Measurements from ENCODE around the gene EHF.

Gene EHF

DNA sequence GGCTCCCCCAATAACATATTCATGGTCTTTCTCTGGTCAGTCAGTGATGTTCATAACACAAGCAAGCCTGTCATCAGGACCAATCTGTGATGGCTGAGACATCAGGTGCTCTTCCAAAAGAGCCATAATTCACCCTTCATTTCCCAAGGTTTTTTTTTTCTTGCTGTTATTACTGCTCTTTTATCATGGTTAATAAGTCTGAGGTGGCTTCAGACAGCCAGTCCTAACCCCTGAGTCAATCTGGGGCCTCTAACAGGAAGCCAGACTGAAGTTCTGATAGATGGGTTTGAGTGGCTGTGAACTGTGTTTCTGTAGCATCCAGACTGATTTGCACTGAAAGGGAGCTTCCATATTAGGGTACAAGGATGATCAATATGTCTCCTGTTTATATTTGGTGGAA, 8.8 kb downstream of the EHF start:
- H3K4me3 ChIP-seq (ENCODE audit: low read length) = peak overlapping the region; percentile 92
- no peak for DNase-seq (ENCODE audit: low read depth)
- TF ChIP-seq, protein P1, sequence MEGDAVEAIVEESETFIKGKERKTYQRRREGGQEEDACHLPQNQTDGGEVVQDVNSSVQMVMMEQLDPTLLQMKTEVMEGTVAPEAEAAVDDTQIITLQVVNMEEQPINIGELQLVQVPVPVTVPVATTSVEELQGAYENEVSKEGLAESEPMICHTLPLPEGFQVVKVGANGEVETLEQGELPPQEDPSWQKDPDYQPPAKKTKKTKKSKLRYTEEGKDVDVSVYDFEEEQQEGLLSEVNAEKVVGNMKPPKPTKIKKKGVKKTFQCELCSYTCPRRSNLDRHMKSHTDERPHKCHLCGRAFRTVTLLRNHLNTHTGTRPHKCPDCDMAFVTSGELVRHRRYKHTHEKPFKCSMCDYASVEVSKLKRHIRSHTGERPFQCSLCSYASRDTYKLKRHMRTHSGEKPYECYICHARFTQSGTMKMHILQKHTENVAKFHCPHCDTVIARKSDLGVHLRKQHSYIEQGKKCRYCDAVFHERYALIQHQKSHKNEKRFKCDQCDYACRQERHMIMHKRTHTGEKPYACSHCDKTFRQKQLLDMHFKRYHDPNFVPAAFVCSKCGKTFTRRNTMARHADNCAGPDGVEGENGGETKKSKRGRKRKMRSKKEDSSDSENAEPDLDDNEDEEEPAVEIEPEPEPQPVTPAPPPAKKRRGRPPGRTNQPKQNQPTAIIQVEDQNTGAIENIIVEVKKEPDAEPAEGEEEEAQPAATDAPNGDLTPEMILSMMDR (IDR thresholded peaks at IDR 0.05; ENCODE audit: insufficient read depth, low read depth, low read length, missing control alignments) = no peak

DNA sequence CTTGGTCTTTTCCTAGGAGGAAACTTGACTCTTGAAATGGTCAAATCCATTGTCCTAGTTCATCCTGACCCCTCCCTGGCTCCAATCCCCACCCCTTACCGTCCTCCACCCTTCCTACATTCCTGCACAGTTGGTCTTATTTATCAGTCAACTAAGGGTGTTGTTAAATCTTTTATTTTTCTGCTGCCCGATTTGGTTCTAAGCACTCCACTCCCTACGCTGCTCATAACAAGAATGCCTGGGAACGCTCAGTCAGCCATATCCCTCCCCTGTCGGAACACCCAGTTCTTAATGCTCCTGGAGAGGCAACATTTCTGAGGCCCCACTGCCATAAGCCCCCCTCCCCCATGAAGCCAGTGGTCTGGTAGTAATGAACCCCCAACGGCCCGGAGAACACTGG, 9.7 kb downstream of the EHF start:
- TF ChIP-seq, protein P1 (IDR thresholded peaks at IDR 0.05; ENCODE audit: insufficient read depth, low read depth, low read length, missing control alignments) = no peak
- DNase-seq (ENCODE audit: low read depth) = no peak

DNA sequence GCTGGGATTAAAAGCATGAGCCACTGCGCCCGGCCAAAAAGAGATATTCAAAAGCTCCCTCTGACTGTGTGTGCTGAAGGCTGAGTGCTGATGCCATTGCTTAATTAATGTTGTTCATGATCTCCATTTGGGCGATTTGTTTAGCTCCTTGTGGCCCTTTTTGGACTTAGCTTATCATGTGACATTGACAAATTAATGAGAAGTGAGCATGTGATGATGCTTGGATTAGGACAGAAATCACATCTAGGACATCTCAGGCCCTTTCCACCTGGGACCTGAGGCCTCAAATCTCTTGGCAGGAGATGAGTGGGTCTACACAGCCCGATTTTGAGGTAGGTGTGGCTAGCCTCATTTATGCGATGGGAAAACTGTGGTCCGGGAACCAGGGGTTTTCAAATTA, 10.4 kb downstream of the EHF start:
- TF ChIP-seq, protein P1 (IDR thresholded peaks at IDR 0.05; ENCODE audit: insufficient read depth, low read depth, low read length, missing control alignments) = no peak
- DNase-seq (ENCODE audit: low read depth) = no peak
- H3K4me3 ChIP-seq (ENCODE audit: low read length) = peak overlapping the region; percentile 92

More for the DNA sequence above, 9.7 kb downstream of the EHF start:
- H3K4me3 ChIP-seq (ENCODE audit: low read length) = peak overlapping the region; percentile 92

DNA sequence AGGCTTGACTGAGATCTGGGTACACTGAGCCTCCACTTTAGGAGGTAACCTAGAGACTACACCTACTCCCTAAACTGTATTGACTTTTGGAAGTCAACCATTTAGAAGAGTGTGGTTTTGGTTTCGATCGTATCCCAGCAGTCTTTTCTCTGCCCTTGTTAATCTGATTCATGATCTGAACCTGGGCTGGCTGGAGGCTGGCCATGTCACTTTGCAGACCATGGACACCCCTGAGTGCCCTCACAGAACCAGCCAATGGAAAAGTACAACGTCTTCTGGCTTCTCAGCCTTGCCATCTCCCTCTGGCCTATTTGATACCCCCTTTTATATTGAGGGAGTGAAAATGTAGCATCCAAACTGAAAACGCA, 10.8 kb downstream of the EHF start:
- peak overlapping the region; percentile 92 for H3K4me3 ChIP-seq (ENCODE audit: low read length)
- TF ChIP-seq, protein P1 (IDR thresholded peaks at IDR 0.05; ENCODE audit: insufficient read depth, low read depth, low read length, missing control alignments) = no peak
- DNase-seq (ENCODE audit: low read depth) = no peak

DNA sequence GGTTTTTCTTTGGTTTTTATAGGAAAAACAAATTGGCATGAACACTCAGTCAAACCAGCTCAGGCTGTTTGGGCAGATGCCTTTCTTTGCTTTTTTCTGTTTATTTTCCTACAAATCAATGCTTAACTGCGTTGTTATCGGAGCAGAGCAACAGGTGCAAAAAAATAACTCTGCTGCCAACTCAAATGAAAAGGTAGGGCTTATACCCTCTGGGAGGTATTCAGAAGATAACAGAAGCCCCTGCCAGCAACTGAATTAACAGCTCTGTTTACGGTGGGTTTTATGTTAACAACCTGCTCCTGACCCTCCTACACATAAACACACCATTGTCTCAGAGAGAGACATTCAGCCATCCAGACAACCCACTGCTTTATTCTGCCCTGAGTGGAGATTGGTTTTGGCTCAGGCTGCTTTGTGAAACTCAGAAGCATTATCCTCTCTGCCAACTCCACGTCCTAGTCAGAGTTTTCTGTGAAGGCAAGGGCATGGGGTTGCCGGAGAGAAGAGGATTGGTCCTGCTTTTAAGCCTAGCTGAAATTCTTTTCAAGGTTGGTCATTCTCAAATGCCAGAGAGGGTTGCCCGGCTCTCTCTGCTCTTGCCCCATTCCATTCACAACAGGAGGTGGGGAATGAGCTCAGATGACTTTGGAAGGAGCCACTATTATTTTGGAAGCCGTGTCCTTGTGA, 11.4 kb downstream of the EHF start:
- TF ChIP-seq, protein P1 (IDR thresholded peaks at IDR 0.05; ENCODE audit: insufficient read depth, low read depth, low read length, missing control alignments) = no peak
- H3K4me3 ChIP-seq (ENCODE audit: low read length) = peak overlapping the region; percentile 92
- no peak for DNase-seq (ENCODE audit: low read depth)

DNA sequence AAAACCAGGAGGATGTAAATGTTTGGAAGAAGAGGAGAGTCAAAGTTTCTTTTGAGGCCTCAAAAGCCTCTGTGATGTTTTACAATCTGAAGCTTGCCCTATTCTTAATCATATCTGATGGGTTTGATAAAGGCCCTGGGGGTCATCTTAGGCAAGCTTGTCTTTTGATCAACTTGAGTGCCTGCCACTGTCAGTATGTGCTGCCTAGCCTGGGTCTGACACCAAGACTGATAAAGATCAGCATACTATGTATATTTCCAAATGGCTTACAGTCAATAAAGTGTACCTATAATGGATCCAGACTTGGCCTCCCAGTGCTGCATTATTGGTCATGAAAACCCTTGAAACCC, 12.7 kb downstream of the EHF start:
- DNase-seq (ENCODE audit: low read depth) = no peak
- TF ChIP-seq, protein P1 (IDR thresholded peaks at IDR 0.05; ENCODE audit: insufficient read depth, low read depth, low read length, missing control alignments) = no peak
- H3K4me3 ChIP-seq (ENCODE audit: low read length) = no peak overlapping the region
